ENCODE data around the gene GABRD. TPM values are rescaled to one million over a fixed set of nuclear protein-coding genes. Genes with fewer than 3 reads are reported as not detected.
A peak's percentile ranks its signal among the peaks of the same experiment; 100 is the strongest.

Gene GABRD
- total and polyA plus RNA-seq, 2 of the 13 experiments (the other 11 are each of a cell fraction or from before 2014, with no cell fraction given) = not detected

DNA sequence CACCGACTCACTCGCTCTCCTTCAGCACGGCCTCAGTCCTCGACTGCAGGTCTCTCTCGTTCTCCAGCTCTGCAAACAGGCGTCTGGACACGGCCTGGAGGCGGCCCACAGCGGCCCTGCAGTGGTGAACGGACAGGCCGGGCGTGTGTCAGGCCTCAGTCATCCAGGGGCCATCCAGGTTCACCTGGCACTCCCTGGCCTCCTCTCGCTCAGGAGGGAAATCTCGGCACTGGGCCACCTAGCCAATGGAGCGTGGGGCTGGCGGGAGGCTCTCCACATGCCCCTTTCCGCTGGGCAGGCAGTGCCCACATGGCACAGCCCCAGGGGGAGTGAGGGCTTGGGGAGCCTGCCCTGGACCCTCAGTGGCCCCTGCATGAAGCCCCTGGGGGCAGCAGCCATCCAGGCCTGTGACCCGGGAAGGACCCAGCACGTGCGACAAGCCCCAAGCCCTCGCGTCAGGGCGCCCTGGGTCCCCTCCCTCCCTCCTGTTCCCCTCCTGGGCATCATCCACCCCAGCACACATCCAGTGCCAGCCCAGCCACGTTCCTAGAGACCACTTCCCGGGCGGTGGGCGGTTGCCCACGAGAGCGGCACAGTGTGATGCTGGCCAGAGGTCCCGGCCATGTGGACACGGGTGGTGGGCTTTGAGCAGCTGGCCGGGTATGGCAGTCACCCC lies 33.6 kb upstream of the GABRD start (continued):
- TF ChIP-seq, protein P1, sequence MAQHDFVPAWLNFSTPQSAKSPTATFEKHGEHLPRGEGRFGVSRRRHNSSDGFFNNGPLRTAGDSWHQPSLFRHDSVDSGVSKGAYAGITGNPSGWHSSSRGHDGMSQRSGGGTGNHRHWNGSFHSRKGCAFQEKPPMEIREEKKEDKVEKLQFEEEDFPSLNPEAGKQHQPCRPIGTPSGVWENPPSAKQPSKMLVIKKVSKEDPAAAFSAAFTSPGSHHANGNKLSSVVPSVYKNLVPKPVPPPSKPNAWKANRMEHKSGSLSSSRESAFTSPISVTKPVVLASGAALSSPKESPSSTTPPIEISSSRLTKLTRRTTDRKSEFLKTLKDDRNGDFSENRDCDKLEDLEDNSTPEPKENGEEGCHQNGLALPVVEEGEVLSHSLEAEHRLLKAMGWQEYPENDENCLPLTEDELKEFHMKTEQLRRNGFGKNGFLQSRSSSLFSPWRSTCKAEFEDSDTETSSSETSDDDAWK (CRISPR knock-in tag; IDR thresholded peaks at IDR 0.05) = no peak
- TF ChIP-seq ZFY (CRISPR knock-in tag; IDR thresholded peaks at IDR 0.05) (peak; percentile 32; the same call in 1 of the 2 replicates), ZNF605 (CRISPR knock-in tag; IDR thresholded peaks at IDR 0.05) (no peak), ATF7-NPFF (CRISPR knock-in tag; IDR thresholded peaks at IDR 0.05; ENCODE audit: low read depth) (no peak), ZNF253 (CRISPR knock-in tag; IDR thresholded peaks at IDR 0.05; ENCODE audit: borderline replicate concordance) (no peak), PCBP1 (IDR thresholded peaks at IDR 0.05; ENCODE audit: borderline replicate concordance, low read depth, low read length) (no peak), ZNF589 (CRISPR knock-in tag; conservative IDR thresholded peaks at IDR 0.05) (no peak), ZNF282 (IDR thresholded peaks at IDR 0.05; ENCODE audit: partially characterized antibody) (no peak), ZNF263 (CRISPR knock-in tag; IDR thresholded peaks at IDR 0.05) (no peak), ZIK1 (CRISPR knock-in tag; IDR thresholded peaks at IDR 0.05; ENCODE audit: borderline replicate concordance, low read depth) (no peak), ZNF543 (CRISPR knock-in tag; IDR thresholded peaks at IDR 0.05) (no peak), ZNF510 (CRISPR knock-in tag; IDR thresholded peaks at IDR 0.05; ENCODE audit: low read depth) (no peak), ELF1 (CRISPR knock-in tag; IDR thresholded peaks at IDR 0.05) (no peak), TP53 (CRISPR knock-in tag; conservative IDR thresholded peaks at IDR 0.05) (no peak), SIN3B (IDR thresholded peaks at IDR 0.05; ENCODE audit: low read length) (no peak), ZFX (CRISPR knock-in tag; IDR thresholded peaks at IDR 0.05; ENCODE audit: low read depth) (peak; percentile 66; the same call in 1 of the 2 replicates), GABPB1 (CRISPR knock-in tag; IDR thresholded peaks at IDR 0.05) (no peak), ZNF629 (CRISPR knock-in tag; conservative IDR thresholded peaks at IDR 0.05) (no peak), MTF2 (CRISPR knock-in tag; IDR thresholded peaks at IDR 0.05; ENCODE audit: borderline replicate concordance) (0 out of 2 replicates have a peak, but pooled peaks have one; percentile 20)
- TF ChIP-seq, protein P2, sequence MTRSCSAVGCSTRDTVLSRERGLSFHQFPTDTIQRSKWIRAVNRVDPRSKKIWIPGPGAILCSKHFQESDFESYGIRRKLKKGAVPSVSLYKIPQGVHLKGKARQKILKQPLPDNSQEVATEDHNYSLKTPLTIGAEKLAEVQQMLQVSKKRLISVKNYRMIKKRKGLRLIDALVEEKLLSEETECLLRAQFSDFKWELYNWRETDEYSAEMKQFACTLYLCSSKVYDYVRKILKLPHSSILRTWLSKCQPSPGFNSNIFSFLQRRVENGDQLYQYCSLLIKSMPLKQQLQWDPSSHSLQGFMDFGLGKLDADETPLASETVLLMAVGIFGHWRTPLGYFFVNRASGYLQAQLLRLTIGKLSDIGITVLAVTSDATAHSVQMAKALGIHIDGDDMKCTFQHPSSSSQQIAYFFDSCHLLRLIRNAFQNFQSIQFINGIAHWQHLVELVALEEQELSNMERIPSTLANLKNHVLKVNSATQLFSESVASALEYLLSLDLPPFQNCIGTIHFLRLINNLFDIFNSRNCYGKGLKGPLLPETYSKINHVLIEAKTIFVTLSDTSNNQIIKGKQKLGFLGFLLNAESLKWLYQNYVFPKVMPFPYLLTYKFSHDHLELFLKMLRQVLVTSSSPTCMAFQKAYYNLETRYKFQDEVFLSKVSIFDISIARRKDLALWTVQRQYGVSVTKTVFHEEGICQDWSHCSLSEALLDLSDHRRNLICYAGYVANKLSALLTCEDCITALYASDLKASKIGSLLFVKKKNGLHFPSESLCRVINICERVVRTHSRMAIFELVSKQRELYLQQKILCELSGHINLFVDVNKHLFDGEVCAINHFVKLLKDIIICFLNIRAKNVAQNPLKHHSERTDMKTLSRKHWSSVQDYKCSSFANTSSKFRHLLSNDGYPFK (CRISPR knock-in tag; IDR thresholded peaks at IDR 0.05; ENCODE audit: borderline replicate concordance) = no peak
- TF ChIP-seq, protein P3, sequence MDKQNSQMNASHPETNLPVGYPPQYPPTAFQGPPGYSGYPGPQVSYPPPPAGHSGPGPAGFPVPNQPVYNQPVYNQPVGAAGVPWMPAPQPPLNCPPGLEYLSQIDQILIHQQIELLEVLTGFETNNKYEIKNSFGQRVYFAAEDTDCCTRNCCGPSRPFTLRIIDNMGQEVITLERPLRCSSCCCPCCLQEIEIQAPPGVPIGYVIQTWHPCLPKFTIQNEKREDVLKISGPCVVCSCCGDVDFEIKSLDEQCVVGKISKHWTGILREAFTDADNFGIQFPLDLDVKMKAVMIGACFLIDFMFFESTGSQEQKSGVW (CRISPR knock-in tag; IDR thresholded peaks at IDR 0.05; ENCODE audit: borderline replicate concordance) = 0 out of 2 replicates have a peak, but pooled peaks have one; percentile 44
- TF ChIP-seq, protein P4, sequence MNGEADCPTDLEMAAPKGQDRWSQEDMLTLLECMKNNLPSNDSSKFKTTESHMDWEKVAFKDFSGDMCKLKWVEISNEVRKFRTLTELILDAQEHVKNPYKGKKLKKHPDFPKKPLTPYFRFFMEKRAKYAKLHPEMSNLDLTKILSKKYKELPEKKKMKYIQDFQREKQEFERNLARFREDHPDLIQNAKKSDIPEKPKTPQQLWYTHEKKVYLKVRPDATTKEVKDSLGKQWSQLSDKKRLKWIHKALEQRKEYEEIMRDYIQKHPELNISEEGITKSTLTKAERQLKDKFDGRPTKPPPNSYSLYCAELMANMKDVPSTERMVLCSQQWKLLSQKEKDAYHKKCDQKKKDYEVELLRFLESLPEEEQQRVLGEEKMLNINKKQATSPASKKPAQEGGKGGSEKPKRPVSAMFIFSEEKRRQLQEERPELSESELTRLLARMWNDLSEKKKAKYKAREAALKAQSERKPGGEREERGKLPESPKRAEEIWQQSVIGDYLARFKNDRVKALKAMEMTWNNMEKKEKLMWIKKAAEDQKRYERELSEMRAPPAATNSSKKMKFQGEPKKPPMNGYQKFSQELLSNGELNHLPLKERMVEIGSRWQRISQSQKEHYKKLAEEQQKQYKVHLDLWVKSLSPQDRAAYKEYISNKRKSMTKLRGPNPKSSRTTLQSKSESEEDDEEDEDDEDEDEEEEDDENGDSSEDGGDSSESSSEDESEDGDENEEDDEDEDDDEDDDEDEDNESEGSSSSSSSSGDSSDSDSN (CRISPR knock-in tag; IDR thresholded peaks at IDR 0.05) = peak; percentile 32; the same call in 1 of the 2 replicates
- TF ChIP-seq, protein P5, sequence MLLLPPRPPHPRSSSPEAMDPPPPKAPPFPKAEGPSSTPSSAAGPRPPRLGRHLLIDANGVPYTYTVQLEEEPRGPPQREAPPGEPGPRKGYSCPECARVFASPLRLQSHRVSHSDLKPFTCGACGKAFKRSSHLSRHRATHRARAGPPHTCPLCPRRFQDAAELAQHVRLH (CRISPR knock-in tag; IDR thresholded peaks at IDR 0.05; ENCODE audit: borderline replicate concordance, low read depth) = no peak

All from HepG2 (cell line).